Activated CD8-positive, alpha-beta memory T cell treated with anti-CD3 and anti-CD28 coated beads for 24 hours (primary cell): ENCODE data around the gene RAB11FIP3.
A peak's percentile ranks its signal among the peaks of the same experiment; 100 is the strongest.

Experiments
- DNase-seq: peaks from one replicate; pipeline ENCODE4 v3.0.0-alpha.2; 2020

The RAB11FIP3 gene

DNA sequence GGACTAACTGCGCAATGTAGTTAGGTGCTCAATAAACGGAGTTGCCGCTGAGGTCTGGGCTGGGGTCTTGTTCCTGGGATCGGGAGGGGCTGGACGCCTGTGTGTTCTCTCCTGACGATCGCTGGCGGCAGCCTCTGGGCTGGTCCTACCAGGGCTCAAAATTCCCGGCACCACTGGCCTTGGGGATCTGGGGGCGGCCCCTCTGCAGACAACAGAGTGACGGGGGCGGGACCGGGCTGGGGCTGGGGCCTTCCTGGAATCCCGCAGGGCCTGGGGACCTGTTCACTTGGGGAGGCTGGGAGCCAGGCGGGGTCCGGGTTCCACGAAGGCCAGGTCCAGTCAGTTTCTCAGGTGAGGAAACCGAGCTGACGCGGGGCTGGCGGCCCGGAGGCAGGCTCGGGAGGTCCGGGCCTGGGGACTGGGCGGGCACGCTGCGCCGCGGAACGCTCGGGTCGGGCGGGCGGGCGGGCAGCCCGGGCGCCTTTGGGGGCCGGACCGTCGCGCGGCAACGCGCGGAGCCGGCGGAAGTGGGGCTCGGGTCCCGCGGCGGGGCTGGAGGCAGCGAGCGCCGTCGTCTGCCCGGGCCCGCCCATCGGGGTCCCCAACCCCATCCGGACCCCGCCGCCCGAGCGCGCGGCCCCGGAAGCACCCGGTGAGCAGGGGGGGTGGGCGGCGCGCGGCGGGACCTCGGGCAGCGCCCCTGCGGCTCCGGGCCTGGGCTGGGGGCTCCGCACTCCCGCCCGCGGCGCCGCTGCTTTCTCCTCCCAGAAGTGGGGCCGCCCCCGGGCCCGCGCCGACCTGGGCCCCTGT lies 144.2 kb downstream of the RAB11FIP3 start, which contains the start of gene PIGQ:
TSS of gene PIGQ (plus strand) at position 524 of the 810 bp plus-strand sequence. CDS start 4,107 bp downstream, outside the sequence.
- DNase-seq: peak; percentile 90
